Heart right ventricle (tissue), 16 donors: ENCODE measurements around the gene TRIM21. TPM values are rescaled to one million over a fixed set of nuclear protein-coding genes. Genes with fewer than 3 reads are reported as not detected.
A peak's percentile ranks its signal among the peaks of the same experiment; 100 is the strongest.
"Not testable (repeated sequence)": the region's sequence is repeated elsewhere in the genome, so short reads cannot be mapped to it uniquely, and the experiment has no call there.

ENCODE experiments used
- ATAC-seq, 8 donors: fragments of 200-7000 bp; cut with Tn5 transposase; one replicate each; pipeline ENCODE4 v1.9.1; 2020; ENCODE audit warnings: mild to moderate bottlenecking in 8 of 8, moderate library complexity in 8 of 8, moderate number of reproducible peaks in 1 of 8
- DNase-seq, 2 donors: peaks; one replicate each; pipeline ENCODE4 v3.0.0-alpha.2; 2020
- H3K27ac ChIP-seq, 10 donors: fragments of 200-600 bp; sonication (generic) in 2 of 10; one replicate each; pipeline versions ENCODE4 v1.5.0 to v1.8.0; 2020 to 2022; ENCODE audit warnings: mild to moderate bottlenecking in 3 of 10
- H3K27me3 ChIP-seq, 7 donors: fragments of 200-600 bp; one replicate each; pipeline ENCODE4 v1.8.0; 2021 to 2022; ENCODE audit warnings: mild to moderate bottlenecking in 2 of 7
- H3K36me3 ChIP-seq, 9 donors: fragments of 200-600 bp; sonication (generic) in 1 of 9; one replicate each; pipeline versions ENCODE4 v1.5.0 to v1.8.0; 2020 to 2022; ENCODE audit warnings: mild to moderate bottlenecking in 2 of 9
- H3K4me1 ChIP-seq, 9 donors: fragments of 200-600 bp; sonication (generic) in 1 of 9; one replicate each; pipeline versions ENCODE4 v1.5.0 to v1.8.0; 2020 to 2022; ENCODE audit warnings: mild to moderate bottlenecking in 4 of 9
- H3K4me3 ChIP-seq, 10 donors: fragments of 200-600 bp; sonication (generic) in 2 of 10; one replicate each; pipeline versions ENCODE4 v1.5.0 to v1.8.0; 2020 to 2022; ENCODE audit warnings: mild to moderate bottlenecking in 7 of 10, moderate library complexity in 2 of 10
- H3K9me3 ChIP-seq, 11 donors: fragments of 200-600 bp in 10 of 11; sonication (generic) in 2 of 11; one replicate each; pipeline versions ENCODE4 v1.5.0 to v1.8.0; 2013 to 2022; ENCODE audit warnings: mild to moderate bottlenecking in 2 of 11, control low read depth in 1 of 11, moderate library complexity in 1 of 11
- WGBS, 2 donors: extraction: QIAGEN DNeasy Blood & Tissue Kit; methylation state at CpG; one replicate each; pipeline ENCODE4 v1.1.7; 2013; ENCODE audit warnings: inconsistent platforms in 1 of 2; 5-methylcytosine and 5-hydroxymethylcytosine counted together
- intact Hi-C, 10 donors: fragments of 100-400 bp; cut with DNase I; formaldehyde crosslinking; loops; one replicate each; pipeline versions ENCODE4 v1.11.1 to v1.14.2; 2022
- polyA plus RNA-seq, 2 donors: library from polyadenylated mRNA; stranded (reverse); fragments of 200-250 nt; gene quantifications; one replicate each; pipeline ENCODE4 v1.2.3, GENCODE V29; 2013
- total RNA-seq, 10 donors: library from RNA; stranded (reverse); fragmentation: NEBNext Ultra II Directional in 3 of 10; extraction: Animal tissue kit (Norgen Biotek cat#: 25700) in 3 of 10; gene quantifications; one replicate each; pipeline versions ENCODE4 v1.2.1 to v1.2.4, GENCODE V29; 2021 to 2023
- TF ChIP-seq, protein P1 (sequence below), 9 donors: fragments of 200-600 bp; sonication (generic) in 2 of 9; IDR thresholded peaks; one replicate each; pipeline versions ENCODE4 v1.5.0 to v1.8.0; 2021 to 2022; ENCODE audit warnings: antibody characterized with exemption in 9 of 9, mild to moderate bottlenecking in 5 of 9, moderate library complexity in 1 of 9
- donor health status: Arrhythmogenic right ventricular cardiomyopathy.
- donor health status: ischemic (EF 13 %, LVEDD 7.1; RV severe dilation, severe dysfunction).
- donor health status: healthy with polysubstance abuse.
- donor health status: DM: no; HTN: yes; CAD: no.
- donor health status: DM: no; HTN: no; CAD: no.
- donor health status: ischemic (EF 25% LVEDD 6.9; RV normal size, moderate dysfunction).
- donor health status: ischemic (EF 25% LVEDD 5.7; RV mildly dilated, moderate dysfunction).
- donor health status: healthy.
- donor health status: DM: yes; HTN: yes; CAD: no.
- donor health status: Ischemic cardiomyopathy.
- donor health status: ischemic (EF 35%, LVEDD 5.7; RV mildly dilated, moderate dysfunction).
- donor health status: nonischemic (EF 11% LVEDD 7.7; RV severe dilation, severe dysfunction).
- donor health status: DM: yes; HTN: yes; CAD: no.
- donor health status: PGD.
- donor health status: ischemic (EF 29% LVEDD 5.4; RV normal size, mild dysfunction).
- donor health status: nonischemic (EF 23%, LVEDD 6.1; RV moderate dilation, normal function).

The TRIM21 gene
- total and polyA plus RNA-seq, 12 donors = 4.4 to 36.8 (median 8.0) TPM

DNA sequence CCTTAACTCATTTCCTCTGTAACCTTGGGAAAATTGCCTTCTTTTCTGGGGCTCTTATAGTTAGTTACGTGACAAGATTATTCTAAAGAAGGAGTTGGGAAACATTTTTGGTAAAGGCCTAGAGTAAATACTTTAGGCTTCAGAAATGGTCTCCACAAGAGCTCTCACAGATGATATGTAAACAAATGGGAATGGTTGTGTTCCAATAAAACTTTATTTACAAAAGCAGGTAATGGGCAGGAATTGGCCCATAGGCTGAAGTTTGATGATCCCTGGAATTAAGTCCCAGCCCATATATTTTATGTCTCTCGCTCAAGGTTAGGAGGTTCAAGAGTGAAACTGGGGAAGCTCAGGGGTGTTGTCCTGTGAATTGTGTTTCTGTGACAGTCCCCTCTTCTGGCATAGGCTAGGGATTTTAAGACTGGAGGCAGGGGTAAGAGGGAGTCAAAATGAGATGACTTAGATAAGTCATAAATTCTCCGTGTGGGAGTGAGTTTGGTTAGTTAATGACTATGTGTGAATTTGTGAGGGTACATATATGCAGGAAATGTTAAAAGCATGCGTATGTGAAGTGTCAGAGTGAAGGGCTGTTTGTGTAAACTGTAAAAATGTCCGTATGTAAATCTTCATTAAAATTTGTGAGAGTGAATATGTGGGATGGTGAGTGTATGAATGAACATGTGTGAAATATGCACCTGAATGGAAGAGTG is 17.9 kb downstream of the TRIM21 start:
- Histone ChIP-seq H3K27me3 (peaks cover 0 to 2% (median 0%) of the 10 kb centered on the region in 7 donors), H3K4me3 (no peak overlapping the region), H3K4me1 (no peaks in the 10 kb centered on the region), H3K36me3 (no peaks in the 10 kb centered on the region), H3K9me3 (no peaks in the 10 kb centered on the region), H3K27ac (no peak overlapping the region)
- WGBS, 2 donors = 87 to 92% methylated on average over 5 of the region's 5 CpGs
- intact Hi-C loops = no loop called here
- TF ChIP-seq, protein P1, sequence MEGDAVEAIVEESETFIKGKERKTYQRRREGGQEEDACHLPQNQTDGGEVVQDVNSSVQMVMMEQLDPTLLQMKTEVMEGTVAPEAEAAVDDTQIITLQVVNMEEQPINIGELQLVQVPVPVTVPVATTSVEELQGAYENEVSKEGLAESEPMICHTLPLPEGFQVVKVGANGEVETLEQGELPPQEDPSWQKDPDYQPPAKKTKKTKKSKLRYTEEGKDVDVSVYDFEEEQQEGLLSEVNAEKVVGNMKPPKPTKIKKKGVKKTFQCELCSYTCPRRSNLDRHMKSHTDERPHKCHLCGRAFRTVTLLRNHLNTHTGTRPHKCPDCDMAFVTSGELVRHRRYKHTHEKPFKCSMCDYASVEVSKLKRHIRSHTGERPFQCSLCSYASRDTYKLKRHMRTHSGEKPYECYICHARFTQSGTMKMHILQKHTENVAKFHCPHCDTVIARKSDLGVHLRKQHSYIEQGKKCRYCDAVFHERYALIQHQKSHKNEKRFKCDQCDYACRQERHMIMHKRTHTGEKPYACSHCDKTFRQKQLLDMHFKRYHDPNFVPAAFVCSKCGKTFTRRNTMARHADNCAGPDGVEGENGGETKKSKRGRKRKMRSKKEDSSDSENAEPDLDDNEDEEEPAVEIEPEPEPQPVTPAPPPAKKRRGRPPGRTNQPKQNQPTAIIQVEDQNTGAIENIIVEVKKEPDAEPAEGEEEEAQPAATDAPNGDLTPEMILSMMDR (IDR thresholded peaks at IDR 0.05) = no peak
- DNase-seq (no peak), ATAC-seq (no peak)

DNA sequence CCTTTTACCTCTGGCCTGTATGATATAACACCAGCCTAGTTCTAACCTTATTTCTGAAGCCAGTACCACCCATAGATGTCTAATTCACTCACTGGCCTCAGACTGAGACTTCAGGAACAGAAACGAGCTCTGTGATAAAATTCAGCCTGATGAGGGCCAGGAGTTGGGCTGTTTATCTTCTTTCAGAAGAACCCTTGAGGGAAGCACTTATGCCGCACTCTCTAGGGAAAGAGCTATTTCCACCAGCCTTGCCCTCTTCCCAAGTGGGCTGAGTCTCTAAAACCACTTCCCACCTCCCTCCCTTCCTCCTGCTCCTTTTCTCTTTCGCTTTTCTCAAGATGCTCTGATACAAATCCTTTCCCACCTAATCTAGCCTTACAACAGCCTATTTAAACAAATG is 23.3 kb downstream of the TRIM21 start:
- no peak for ATAC-seq
- H3K9me3 ChIP-seq = peaks cover 0 to 3% (median 0%) of the 10 kb centered on the region in 11 donors
- WGBS, 2 donors = 54% methylated on average over 3 of the region's 3 CpGs

DNA sequence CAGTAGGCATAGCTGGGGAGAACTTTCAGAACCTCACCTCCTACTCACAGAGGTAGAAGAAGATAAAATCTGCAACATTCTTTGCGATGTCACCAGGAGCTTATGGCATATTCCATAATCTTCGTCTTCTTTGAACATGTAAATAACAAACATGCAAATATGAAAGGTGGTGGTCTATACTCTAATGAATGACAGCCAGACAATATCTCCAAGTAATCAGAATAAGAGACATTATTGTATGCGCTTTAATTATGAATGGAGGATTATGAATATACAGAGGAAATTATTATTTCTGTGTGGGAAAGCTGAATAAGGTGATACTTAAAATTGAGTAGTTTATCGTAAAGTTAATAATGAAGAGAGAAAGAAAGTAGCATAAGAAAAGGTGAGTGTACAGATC is 25.2 kb downstream of the TRIM21 start, which contains the start of gene OR52B4:
TSS of gene OR52B4 (minus strand) at position 101 of the 400 bp plus-strand sequence. CDS start at position 10, 91 bp downstream.
- H3K9me3 ChIP-seq = peaks cover 0 to 11% (median 0%) of the 10 kb centered on the region in 11 donors
- no peaks in the 10 kb centered on the region for H3K36me3 ChIP-seq
- H3K4me3 ChIP-seq = no peak within 1 kb of the TSS
- H3K4me1 ChIP-seq = no peaks in the 10 kb centered on the region
- H3K27ac ChIP-seq = no peak within 1 kb of the TSS
- ATAC-seq (no peak), DNase-seq (no peak)
- 66 to 77% methylated on average over 4 of the region's 4 CpGs for WGBS, 2 donors
- no peaks in the 10 kb centered on the region for H3K27me3 ChIP-seq
- TF ChIP-seq, protein P1 (IDR thresholded peaks at IDR 0.05) = no peak
- intact Hi-C loops = no loop called here

More for the DNA sequence above, 23.3 kb downstream of the TRIM21 start:
- H3K36me3 ChIP-seq = no peaks in the 10 kb centered on the region
- H3K4me1 ChIP-seq = no peaks in the 10 kb centered on the region
- H3K4me3 ChIP-seq = no peak overlapping the region
- intact Hi-C loops = no loop called here
- H3K27ac ChIP-seq = no peak overlapping the region
- TF ChIP-seq, protein P1 (IDR thresholded peaks at IDR 0.05) = no peak
- DNase-seq = no peak
- no peaks in the 10 kb centered on the region for H3K27me3 ChIP-seq

DNA sequence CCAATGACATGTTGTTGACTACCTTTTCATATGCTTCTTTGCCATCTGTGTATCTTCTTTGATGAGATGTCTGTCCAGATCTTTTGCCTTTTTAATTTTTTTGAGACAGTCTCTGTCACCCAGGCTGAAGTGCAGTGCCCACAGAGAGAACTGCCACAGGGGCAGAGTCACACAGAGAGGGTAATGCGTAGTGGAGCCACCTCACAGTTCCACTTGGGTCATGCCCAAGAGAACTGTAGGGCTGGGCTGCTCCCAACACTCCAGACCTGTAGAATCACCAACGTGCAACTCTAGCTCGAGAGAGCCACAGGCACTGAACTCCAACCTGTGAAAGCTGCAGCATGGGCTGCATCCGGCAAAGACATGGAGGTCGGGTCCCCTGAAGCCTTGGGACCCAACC is 45.4 kb downstream of the TRIM21 start:
- H3K36me3 ChIP-seq, H3K27me3 ChIP-seq, H3K4me3 ChIP-seq, intact Hi-C loops, H3K4me1 ChIP-seq, ATAC-seq, H3K9me3 ChIP-seq, H3K27ac ChIP-seq, DNase-seq: not testable (repeated sequence)
- 65 to 81% methylated on average over 1 of the region's 5 CpGs for WGBS, 2 donors

DNA sequence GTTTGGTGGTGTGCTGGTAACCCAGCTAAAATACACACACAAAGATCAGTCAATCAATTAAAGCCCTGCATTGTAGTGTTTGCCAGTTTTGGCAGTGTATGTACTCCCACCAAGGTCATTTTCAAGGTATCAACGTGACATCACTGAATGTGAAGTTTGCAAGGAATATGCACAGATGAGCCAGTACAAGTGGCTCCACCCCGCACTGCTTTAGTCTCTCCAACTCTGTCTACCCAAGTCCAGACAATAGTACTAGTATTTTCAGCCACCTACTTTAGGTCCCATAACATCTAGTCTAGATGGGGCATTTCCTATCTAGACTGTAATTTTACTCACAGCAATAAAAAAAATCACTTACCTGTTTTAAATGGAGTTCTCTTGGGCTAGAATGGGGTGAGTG is 48.1 kb downstream of the TRIM21 start:
- 70 to 72% methylated on average over 2 of the region's 2 CpGs for WGBS, 2 donors
- not testable (repeated sequence) for DNase-seq

More for the DNA sequence above, 48.1 kb downstream of the TRIM21 start:
- H3K27ac ChIP-seq, H3K9me3 ChIP-seq, intact Hi-C loops, H3K4me3 ChIP-seq, H3K27me3 ChIP-seq, H3K4me1 ChIP-seq, H3K36me3 ChIP-seq: not testable (repeated sequence)
- ATAC-seq = peak in 1 of 8 donors; percentile 25

Other genes starting within 250 kb of the TRIM21 start
- gene OR52B4, start 25.3 kb downstream of the TRIM21 start, total RNA-seq = not detected
- not detected for gene OR52B4, start 25.3 kb downstream of the TRIM21 start, polyA plus RNA-seq
- gene OR52K2, start 55.6 kb upstream of the TRIM21 start, total RNA-seq = under 1 TPM in 2 of 10 donors, not detected in 8; 0.23 to 0.26 TPM
- not detected for gene OR52K2, start 55.6 kb upstream of the TRIM21 start, polyA plus RNA-seq
- not detected for gene OR52K1, start 88.9 kb upstream of the TRIM21 start, total RNA-seq
- not detected for gene OR52K1, start 88.9 kb upstream of the TRIM21 start, polyA plus RNA-seq
- not detected for gene OR52M1, start 151.5 kb upstream of the TRIM21 start, total RNA-seq
- gene OR52M1, start 151.5 kb upstream of the TRIM21 start, polyA plus RNA-seq = not detected
- gene OR52I2, start 188.0 kb upstream of the TRIM21 start, total RNA-seq = not detected
- gene OR52I2, start 188.0 kb upstream of the TRIM21 start, polyA plus RNA-seq = not detected
- not detected for gene OR52I1, start 200.3 kb upstream of the TRIM21 start, total RNA-seq
- not detected for gene OR52I1, start 200.3 kb upstream of the TRIM21 start, polyA plus RNA-seq
- gene TRIM68, start 214.5 kb upstream of the TRIM21 start, total RNA-seq = 10 to 100 TPM in 6 of 10 donors, 1 to 10 TPM in 4; 6.4 to 12.8 (median 10.5) TPM
- 1 to 10 TPM; 3.5 to 5.3 TPM for gene TRIM68, start 214.5 kb upstream of the TRIM21 start, polyA plus RNA-seq
- gene OR51D1, start 243.8 kb upstream of the TRIM21 start, total RNA-seq = not detected
- not detected for gene OR51D1, start 243.8 kb upstream of the TRIM21 start, polyA plus RNA-seq